Psoas muscle (tissue), 8 donors: ENCODE measurements around the gene DNAAF3. TPM values are rescaled to one million over a fixed set of nuclear protein-coding genes. Genes with fewer than 3 reads are reported as not detected.
A peak's percentile ranks its signal among the peaks of the same experiment; 100 is the strongest.
"Not testable (repeated sequence)": the region's sequence is repeated elsewhere in the genome, so short reads cannot be mapped to it uniquely, and the experiment has no call there.

Experiments
- ATAC-seq, 4 donors: fragments of 200-7000 bp; cut with Tn5 transposase; one replicate each; pipeline ENCODE4 v1.9.1; 2020; ENCODE audit warnings: moderate library complexity in 3 of 4, mild to moderate bottlenecking in 2 of 4
- DNase-seq, 2 donors: peaks; one replicate each; pipeline ENCODE4 v3.0.0-alpha.2; 2020
- H3K27ac ChIP-seq: fragments of 200-600 bp; one replicate; pipeline ENCODE4 v1.8.0; 2022
- H3K27me3 ChIP-seq, 3 donors: fragments of 200-600 bp in 1 of 3; one replicate each; pipeline versions ENCODE4 v1.6.1 to v1.8.0; 2013 to 2022; ENCODE audit warnings: low read length in 2 of 3, mild to moderate bottlenecking in 2 of 3, moderate library complexity in 1 of 3; ENCODE audit not compliant: insufficient read depth in 3 of 3
- H3K36me3 ChIP-seq, 2 donors: fragments of 200-600 bp in 1 of 2; one replicate each; pipeline versions ENCODE4 v1.6.1 to v1.8.0; 2013 to 2022; ENCODE audit warnings: low read depth in 1 of 2, mild to moderate bottlenecking in 1 of 2, moderate library complexity in 1 of 2; ENCODE audit not compliant: insufficient read depth in 1 of 2
- H3K4me1 ChIP-seq: fragments of 200-600 bp; one replicate; pipeline ENCODE4 v1.8.0; 2022
- H3K4me3 ChIP-seq: fragments of 200-600 bp; one replicate; pipeline ENCODE4 v1.8.0; 2022; ENCODE audit warnings: mild to moderate bottlenecking
- H3K9me3 ChIP-seq: fragments of 200-600 bp; one replicate; pipeline ENCODE4 v1.8.0; 2022
- CTCF ChIP-seq: fragments of 200-600 bp; IDR thresholded peaks from one replicate; pipeline ENCODE4 v1.8.0; 2022; ENCODE audit warnings: antibody characterized with exemption
- WGBS, 3 donors: extraction: QIAGEN DNeasy Blood & Tissue Kit; methylation state at CpG; one replicate each; pipeline versions ENCODE4 v1.1.6 to v1.1.7; 2013; 5-methylcytosine and 5-hydroxymethylcytosine counted together
- intact Hi-C, 2 donors: fragments of 100-400 bp; cut with DNase I; formaldehyde crosslinking; loops; one replicate each; pipeline versions ENCODE4 v1.11.0 to v1.14.2; 2022
- polyA plus RNA-seq, 3 donors: library from polyadenylated mRNA; stranded (reverse); fragments of 200-250 nt; gene quantifications; one replicate each; pipeline ENCODE4 v1.2.3, GENCODE V29; 2013
- total RNA-seq, 4 donors: library from RNA; stranded (reverse); fragmentation: NEBNext Ultra II Directional in 2 of 4; extraction: Animal tissue kit (Norgen Biotek cat#: 25700) in 2 of 4; gene quantifications; one replicate each; pipeline versions ENCODE4 v1.2.1 to v1.2.4, GENCODE V29; 2021 to 2023
- donor health status: healthy with polysubstance abuse.
- donor health status: DM: no; HTN: no; CAD: no; lungs with moderate emphysema.
- donor health status: Bipolar disorder and iron deficiency.
- donor health status: healthy.
- donor health status: DM: yes; HTN: yes; CAD: no.
- donor health status: DM: no; HTN: no; CAD: no.
- donor health status: DM: no; HTN: no; CAD: no.
- donor health status: DM: yes; HTN: yes; CAD: no.

The DNAAF3 gene
- total and polyA plus RNA-seq, 7 donors = 0.06 to 0.47 (median 0.34) TPM; not detected in 4

DNA sequence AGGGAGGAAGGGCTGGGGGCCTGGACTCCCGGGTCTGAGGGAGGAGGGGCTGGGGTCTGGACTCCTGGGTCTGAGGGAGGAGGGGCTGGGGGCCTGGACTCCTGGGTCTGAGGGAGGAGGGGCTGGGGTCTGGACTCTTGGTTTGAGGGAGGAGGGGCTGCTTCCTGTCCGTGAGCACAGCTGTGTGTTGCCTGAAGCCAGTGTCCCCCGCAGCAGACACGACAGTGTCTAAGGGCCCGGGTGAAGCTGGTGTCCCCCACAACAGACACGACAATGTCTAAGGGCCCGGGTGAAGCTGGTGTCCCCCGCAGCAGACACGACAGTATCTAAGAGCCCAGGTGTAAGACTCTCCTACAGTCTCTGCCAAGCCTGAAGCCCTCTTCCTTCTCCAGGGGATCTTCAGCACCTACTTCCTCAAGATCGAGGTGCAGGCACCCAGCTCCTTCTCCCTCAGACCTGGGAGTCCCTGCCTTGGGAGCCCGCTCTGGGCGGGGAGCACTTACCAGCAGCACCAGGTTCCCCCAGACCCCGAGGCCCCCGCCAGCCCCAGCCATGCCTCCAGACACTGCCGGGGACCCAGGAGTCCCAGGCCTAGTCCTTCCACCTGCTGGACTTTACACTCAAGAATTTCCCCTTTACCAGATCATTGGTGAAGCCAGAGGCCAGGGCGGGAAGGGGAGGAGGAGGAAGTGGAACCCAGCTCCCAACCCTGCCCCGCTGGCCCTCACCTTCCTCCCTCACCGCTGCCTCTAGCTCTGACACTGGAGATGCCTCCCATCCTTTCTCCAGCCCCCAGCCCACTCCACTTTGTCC lies 42.7 kb upstream of the DNAAF3 start, which contains the start of gene PTPRH:
Gene PTPRH, minus strand, starts transcription at position 622 of the 813 bp plus-strand sequence. Its CDS starts 68 bp downstream, at position 554.
- H3K27ac ChIP-seq = no peak within 1 kb of the TSS
- WGBS, 3 donors = 48 to 53% (median 51%) methylated on average over 17 of the region's 18 CpGs
- peaks cover 4% of the 10 kb centered on the region for H3K4me1 ChIP-seq
- TF ChIP-seq CTCF = no peak
- no peak within 1 kb of the TSS for H3K4me3 ChIP-seq
- DNase-seq = no peak
- intact Hi-C loops = no loop called here
- no peaks in the 10 kb centered on the region for H3K36me3 ChIP-seq
- no peak for ATAC-seq
- H3K27me3 ChIP-seq = peaks cover 0 to 48% (median 3%) of the 10 kb centered on the region in 3 donors
- no peaks in the 10 kb centered on the region for H3K9me3 ChIP-seq

DNA sequence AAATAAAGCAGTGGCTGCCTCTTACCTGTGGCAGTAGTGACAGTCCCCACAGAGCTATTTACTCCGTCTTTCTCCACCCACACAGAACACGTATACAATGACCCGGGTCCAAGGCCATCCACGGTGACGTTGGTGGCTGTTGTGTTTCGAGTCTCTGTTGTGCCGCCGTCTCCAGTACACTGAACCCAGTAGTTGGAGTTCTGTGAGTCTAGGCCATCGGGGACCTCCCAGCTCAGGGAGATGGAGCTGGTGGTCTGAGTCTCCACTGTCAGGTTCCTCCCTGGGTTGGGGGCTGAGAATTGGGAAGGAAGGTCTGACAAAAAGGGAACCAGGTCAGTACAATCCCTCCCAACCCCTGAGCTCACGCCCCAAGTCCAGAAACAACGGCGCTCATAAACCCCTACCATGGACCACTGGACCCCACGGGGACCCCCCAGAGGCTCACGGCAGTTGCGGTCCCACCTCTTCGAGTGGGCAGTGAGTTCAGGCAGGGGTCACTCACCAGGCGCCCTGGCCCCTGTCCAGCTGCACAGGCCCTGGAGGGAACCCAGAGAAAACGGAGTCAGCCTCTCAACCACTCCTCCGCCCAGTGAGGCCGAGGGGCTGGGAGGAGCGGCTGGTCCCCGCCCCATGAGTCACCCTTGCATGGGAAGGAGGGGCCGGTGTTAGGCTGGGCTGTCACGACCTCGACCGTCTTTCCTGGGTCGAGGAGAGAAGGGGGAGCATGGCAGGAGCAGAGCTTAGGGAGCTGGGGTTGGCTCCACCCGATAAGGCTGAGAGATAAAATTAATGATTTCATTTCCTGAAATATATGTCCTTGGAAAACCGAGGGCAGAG lies 40.5 kb upstream of the DNAAF3 start:
- Histone ChIP-seq H3K27ac (no peak overlapping the region), H3K36me3 (no peaks in the 10 kb centered on the region), H3K27me3 (peaks cover 0 to 43% (median 2%) of the 10 kb centered on the region in 3 donors), H3K9me3 (no peaks in the 10 kb centered on the region), H3K4me3 (no peak overlapping the region), H3K4me1 (peaks cover 4% of the 10 kb centered on the region)
- ATAC-seq (peak; percentile 57 to 73 (median 60)), DNase-seq (peak; percentile 77 to 83)
- WGBS, 3 donors = 26 to 30% (median 29%) methylated on average over 28 to 29 of the region's 29 CpGs
- intact Hi-C loops = no loop called here
- no peak for TF ChIP-seq CTCF

DNA sequence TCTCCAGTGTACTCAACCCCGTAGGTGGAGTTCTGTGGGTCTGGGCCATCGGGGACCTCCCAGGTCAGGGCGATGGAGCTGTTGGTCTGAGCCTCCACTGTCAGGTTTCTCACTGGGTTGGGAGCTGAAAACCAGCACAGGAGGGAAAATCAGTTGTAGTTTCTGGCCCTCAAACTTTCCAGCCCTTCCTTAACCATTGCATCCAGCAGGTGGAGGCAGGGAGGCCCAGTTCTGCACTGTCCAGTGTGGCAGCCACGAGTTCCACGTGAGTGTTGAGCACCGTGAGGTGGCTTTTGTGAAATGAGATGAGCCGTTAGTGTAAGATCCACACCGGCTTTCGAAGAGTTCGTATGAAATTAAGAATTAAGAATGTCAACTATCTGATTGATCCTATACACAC lies 35.8 kb upstream of the DNAAF3 start:
- H3K27ac ChIP-seq, H3K4me1 ChIP-seq, H3K9me3 ChIP-seq, H3K4me3 ChIP-seq, intact Hi-C loops, H3K36me3 ChIP-seq, ATAC-seq, DNase-seq: not testable (repeated sequence)
- H3K27me3 ChIP-seq = peaks cover 0 to 46% (median 8%) of the 10 kb centered on the region in 3 donors
- WGBS, 3 donors = 58 to 60% (median 59%) methylated on average over 10 of the region's 10 CpGs

GRCh38 chr19:55199620-55200204 lies 33.3 kb upstream of the DNAAF3 start:
- WGBS, 3 donors = 46 to 55% (median 49%) methylated on average over 5 of the region's 5 CpGs
- no peak for DNase-seq
- TF ChIP-seq CTCF = no peak
- ATAC-seq = no peak
- Histone ChIP-seq H3K9me3 (no peaks in the 10 kb centered on the region), H3K36me3 (no peaks in the 10 kb centered on the region), H3K4me3 (no peak overlapping the region), H3K4me1 (no peaks in the 10 kb centered on the region), H3K27me3 (peaks cover 0 to 21% (median 8%) of the 10 kb centered on the region in 3 donors), H3K27ac (no peak overlapping the region)
- intact Hi-C loops = no loop called here

GRCh38 chr19:55198651-55199050 lies 32.2 kb upstream of the DNAAF3 start:
- H3K27ac ChIP-seq = no peak overlapping the region
- intact Hi-C loops = no loop called here
- ATAC-seq = no peak
- H3K36me3 ChIP-seq = no peaks in the 10 kb centered on the region
- no peak for DNase-seq
- H3K4me3 ChIP-seq = no peak overlapping the region
- H3K4me1 ChIP-seq = no peaks in the 10 kb centered on the region
- peaks cover 0 to 17% (median 8%) of the 10 kb centered on the region in 3 donors for H3K27me3 ChIP-seq
- H3K9me3 ChIP-seq = no peaks in the 10 kb centered on the region
- 38 to 52% (median 39%) methylated on average over 5 of the region's 5 CpGs for WGBS, 3 donors
- no peak for TF ChIP-seq CTCF
